HG02981 (cell line): ENCODE results near the gene ZC3H12C.

ENCODE experiments used
- ATAC-seq: cut with Tn5 transposase; IDR thresholded peaks from one replicate; pipeline ENCODE4 v1.9.1; 2021; ENCODE audit warnings: mild to moderate bottlenecking, moderate library complexity; ENCODE audit not compliant: unreplicated experiment

Gene ZC3H12C

DNA sequence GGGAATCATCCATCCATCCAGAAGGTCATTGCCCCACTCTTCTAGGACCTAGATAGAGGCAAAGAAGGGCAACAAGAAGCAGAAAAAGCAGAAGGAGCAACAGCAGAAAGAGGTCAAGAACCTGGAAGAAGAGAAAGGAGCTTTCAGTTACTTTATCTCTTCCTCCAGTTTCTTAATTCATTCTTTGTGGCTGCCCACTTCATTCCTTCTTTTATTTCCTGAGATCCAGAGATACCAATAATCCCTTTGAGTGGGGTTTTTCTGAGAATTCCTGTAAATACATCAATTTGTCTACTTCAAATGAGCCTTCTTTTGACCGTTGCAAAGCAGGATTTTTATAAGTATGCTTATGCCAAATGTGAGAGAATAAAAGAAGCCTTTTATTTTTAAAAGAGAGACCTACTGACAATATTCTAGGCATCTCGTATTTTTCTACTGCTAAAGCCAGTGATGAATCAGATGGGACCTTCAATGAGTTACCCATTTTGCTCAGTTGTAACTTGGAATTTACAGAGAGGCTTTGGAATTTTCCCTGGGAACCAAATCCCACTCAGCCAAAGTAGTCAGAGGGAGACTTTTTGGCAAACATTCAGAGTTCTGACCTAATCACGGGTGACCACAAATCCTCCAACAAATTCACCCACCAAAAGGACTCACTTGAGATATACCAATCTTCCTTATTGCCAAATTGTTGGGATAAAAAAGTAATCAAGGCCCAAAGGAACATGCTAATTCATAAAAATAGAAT, 54.9 kb downstream of the ZC3H12C start:
- ATAC-seq: no peak

- ATAC-seq: no peak
Measured at GRCh38 chr11:110148775-110149744, 55.9 kb downstream of the ZC3H12C start.

DNA sequence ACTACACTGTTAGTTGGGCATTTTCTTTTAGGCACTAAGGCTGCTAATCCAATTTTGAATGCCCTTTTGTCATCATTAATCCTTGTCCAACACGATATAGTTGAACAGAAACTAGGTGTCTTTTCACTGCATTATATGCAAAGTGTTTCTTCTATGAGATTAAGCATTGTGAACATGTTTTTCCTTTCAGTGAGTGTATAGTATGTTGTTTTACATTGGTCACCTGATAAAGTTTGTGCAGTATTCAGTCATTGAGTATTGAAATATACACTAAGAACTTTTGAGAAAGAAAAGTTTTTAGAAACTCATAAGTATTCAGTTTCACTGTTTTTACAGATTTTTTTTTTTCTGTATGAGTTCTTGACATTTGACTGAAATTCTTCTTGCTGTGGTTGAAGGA, 59.0 kb downstream of the ZC3H12C start:
- ATAC-seq: no peak

DNA sequence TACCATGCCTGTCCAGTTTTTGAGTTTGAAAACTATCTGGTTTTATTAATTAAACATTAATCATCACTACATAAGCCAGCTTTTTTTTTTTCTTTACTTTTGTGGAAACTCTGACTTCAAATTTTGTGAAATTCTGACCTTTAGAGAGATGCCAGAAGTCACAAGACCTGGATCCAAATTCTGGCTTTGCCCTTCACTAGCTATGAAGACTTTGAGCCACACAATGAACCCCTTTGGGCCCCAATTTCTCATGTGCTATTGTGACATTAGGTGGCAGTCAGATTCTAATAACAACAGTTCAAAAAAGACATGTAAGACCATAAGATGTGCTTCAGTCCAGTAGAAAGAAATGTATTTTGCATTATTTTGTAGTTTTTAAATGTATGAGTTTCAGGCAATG, 60.3 kb downstream of the ZC3H12C start:
- no peak for ATAC-seq

DNA sequence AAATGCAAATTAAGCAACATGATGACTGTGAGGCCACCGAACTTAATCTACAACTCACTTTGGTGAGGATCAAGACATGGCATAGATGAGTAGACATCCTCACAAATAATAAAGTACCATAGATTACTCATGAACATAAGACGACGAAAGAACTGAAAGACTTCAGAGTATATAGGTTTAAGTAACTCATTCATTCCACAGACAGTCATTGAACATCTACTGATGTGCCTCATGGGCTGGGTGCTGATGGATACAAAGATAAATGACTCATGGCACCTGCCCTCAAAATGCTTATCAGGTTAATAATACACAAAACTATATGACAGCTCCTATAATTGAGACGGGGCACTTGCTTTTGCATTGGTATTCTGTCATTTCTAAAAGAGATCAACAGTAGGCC, 63.3 kb downstream of the ZC3H12C start:
- ATAC-seq: no peak

DNA sequence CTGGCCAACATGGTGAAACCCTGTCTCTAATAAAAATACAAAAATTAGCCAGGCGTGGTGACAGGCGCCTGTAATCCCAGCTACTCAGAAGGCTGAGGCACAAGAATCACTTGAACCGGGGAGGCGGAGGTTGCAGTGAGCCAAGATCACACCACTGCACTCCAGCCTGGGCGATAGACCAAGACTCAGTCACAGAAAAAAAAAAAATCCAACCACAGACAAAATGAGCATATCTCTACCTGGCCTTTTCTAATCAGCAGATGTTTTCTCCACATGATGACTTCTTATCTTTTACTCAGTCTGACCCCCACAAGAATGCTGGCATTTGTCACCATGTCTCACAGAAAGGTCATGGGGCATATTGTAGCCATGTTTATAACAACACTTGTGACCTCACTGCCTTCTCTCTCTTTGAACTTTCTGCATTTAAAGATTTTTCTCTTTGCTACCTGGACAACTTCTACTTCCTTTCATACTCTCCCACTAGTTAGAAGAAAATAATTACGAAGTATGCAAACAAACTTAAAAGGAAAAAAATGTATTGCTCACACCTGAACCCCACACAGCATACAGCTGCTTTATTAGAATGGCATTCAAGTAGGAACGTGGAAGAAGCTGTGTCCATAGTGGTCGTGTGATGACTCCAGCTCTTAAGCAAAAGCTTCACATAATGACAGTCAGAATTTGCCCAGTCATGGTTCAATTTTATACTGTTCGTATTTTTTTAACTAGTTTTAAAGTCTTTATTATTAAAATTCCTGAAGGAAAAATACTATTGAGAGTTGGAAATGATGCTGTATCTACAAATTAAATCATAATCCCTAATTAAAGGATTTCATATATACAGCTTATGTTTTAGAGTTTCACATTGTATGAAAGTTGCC, 65.4 kb downstream of the ZC3H12C start:
- ATAC-seq: no peak

- no peak for ATAC-seq
Measured at GRCh38 chr11:110159476-110159875, 66.3 kb downstream of the ZC3H12C start.

- no peak for ATAC-seq
Measured at GRCh38 chr11:110160016-110160415, 66.8 kb downstream of the ZC3H12C start.

DNA sequence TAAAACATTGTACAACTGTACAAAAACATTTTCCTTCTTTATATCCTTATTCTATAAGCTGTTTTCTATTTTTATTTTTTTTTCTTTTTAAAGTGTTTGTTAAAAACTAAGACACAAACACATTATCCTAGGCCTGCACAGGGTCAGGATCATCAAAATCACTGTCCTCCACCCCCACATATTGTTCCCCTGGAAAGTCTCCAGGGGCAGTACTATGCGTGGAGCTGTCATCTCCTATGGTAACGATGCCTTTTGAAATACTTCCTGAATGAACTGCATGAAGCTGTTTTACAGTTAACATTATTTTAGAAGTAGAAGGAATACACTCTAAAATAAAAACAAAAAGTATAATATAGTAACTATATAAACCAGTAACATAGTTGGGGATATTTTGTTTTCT, 67.2 kb downstream of the ZC3H12C start:
- ATAC-seq: no peak

DNA sequence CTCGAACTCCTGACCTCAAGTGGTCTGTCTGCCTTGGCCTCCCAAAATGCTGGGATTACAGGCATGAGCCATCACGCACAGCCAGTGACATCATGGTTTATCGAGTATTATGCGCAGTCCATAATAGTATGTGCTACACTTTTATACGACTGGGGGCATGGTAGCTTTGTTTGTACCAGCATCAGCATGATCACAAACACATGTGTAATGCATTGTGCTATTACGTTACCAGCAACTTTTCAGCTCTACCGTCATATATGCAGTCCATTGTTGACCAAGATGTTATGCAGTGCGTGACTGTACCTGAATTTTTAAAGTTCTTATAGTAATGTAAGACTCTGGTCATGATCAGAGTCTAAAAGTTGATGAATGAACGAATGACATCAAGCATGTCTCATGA, 67.9 kb downstream of the ZC3H12C start:
- no peak for ATAC-seq

DNA sequence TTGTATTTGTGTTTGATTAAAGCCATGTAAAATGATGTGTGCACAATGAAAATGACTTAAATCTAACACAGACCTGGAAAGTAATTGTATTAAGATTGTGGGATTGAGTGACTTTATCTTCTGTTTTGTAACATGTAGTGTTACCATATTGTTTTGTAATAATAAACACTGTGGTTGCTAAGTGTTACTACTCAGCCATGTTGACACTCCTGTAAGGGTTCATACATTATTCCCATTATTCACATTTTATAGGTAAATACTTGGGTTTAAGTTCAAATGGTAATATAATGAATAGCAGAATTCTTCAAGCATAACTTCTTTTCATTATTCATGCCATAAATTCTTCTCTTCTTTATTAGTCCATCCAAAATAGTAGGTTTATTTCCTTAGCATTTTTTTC, 69.0 kb downstream of the ZC3H12C start:
- no peak for ATAC-seq

DNA sequence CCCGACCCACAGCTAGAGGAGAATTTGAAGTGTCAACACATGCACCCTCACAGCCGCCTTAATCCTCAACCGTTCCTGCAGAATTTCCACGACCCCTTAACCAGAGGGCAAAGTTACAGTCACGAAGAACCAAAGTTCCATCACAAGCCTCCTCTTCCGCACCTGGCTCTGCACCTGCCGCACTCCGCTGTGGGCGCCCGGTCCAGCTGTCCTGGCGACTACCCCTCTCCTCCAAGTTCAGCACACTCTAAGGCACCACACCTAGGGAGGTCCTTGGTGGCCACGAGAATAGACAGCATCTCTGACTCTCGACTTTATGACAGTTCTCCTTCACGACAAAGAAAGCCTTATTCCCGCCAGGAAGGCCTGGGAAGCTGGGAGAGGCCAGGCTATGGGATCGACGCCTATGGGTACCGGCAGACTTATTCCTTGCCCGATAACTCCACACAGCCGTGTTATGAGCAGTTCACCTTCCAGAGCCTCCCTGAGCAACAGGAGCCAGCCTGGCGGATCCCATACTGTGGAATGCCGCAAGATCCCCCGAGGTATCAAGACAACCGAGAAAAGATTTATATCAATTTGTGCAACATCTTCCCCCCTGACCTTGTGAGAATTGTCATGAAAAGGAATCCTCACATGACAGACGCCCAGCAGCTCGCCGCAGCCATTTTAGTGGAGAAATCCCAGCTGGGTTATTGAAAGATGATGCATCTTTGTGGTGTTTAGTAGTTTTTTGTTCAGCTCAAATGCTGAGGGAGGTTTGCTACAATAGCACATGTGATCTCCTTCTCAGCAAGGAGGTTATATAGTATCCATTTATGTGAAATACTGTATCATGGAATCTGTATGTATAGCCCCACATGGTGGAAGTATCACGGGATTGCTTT, 72.1 kb downstream of the ZC3H12C start:
- ATAC-seq: no peak

GRCh38 chr11:110168033-110168803, 75.0 kb downstream of the ZC3H12C start:
- ATAC-seq: no peak

DNA sequence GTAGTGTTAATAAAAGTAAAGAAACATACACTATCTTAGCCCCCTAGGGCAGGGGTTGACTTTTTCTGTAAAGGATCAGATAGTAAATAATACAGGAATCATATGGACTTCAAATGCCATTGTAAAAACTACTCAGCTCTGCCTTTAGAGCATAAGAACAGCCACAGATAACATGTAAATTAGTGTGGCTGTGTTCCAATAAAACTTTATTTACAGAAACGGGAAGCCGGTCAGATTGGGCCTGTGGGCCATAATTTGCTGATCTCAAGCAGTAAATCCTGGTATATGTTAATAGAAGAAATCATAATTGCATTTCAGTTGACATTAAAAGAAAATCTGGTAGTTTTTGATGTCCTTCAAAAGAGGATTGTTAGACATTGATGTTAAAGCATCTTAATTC, 76.5 kb downstream of the ZC3H12C start:
- ATAC-seq: no peak

DNA sequence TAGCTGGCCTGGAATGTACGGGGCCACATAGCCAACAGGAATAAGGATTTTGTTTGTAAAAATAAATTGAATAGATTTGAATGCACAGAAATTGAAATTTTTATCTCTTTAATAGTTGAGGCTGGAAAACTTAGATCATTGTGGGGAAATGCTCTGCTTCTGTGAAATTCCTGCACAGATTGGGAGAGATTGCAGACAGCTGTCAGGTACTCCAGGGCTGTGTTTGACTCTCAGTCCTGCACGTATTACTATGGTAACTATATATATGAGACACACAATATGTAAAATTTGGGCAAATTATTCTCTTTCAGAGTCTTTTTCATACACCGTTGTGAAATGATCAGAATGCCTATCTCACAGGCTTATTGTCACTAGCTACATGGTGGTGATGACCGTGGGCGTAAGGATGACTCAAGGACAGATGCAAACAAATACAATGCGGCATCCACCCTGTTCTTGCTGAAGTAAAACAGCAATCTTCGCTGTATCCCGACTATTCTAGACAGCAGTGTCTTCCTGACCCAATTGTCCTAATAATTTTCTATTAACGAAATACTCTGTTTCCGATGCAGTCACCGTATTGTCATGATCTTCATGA, 79.4 kb downstream of the ZC3H12C start:
- ATAC-seq: no peak

GRCh38 chr11:110173811-110174644, 80.8 kb downstream of the ZC3H12C start:
- peak; percentile 53 for ATAC-seq

DNA sequence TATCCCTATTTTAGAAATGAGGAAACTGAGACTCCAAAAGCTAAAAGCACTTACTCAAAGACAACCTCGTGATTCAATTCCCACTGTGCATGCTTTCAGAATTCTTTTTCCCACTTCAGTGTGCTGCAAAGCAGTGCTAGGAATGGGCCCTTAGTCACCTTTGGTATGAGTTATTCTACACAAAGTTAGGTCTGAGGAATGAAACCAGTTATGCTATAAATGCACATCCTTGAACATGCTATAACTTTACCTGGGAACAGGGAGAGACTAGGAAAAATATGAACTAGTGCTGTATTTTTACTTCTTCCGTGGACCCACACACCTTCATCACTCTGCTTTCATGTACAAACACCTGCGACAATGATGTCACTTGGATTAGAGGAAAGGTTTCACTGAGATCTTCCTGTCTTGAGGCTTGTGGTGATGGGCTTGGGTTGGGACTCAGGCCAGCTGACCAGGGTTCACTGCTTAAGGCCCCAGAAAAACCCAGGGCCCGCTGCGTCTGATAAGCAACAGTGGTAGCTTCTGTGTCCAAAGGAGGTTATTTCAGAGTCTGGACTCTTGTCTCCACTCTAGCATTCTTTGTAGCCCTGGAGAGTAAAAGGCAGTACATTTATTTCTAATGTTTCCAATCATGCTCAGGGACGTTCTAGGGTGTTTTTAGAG, 81.6 kb downstream of the ZC3H12C start:
- no peak for ATAC-seq
